T1000 (cell line): ENCODE results near the gene TRABD2B.
"Not testable (repeated sequence)": the region's sequence is repeated elsewhere in the genome, so short reads cannot be mapped to it uniquely, and the experiment has no call there.

Experiments
- DNase-seq: peaks from one replicate; lab custom pipeline; 2025; ENCODE audit warnings: mixed read lengths; lab: John Stamatoyannopoulos, UW

The TRABD2B gene

DNA sequence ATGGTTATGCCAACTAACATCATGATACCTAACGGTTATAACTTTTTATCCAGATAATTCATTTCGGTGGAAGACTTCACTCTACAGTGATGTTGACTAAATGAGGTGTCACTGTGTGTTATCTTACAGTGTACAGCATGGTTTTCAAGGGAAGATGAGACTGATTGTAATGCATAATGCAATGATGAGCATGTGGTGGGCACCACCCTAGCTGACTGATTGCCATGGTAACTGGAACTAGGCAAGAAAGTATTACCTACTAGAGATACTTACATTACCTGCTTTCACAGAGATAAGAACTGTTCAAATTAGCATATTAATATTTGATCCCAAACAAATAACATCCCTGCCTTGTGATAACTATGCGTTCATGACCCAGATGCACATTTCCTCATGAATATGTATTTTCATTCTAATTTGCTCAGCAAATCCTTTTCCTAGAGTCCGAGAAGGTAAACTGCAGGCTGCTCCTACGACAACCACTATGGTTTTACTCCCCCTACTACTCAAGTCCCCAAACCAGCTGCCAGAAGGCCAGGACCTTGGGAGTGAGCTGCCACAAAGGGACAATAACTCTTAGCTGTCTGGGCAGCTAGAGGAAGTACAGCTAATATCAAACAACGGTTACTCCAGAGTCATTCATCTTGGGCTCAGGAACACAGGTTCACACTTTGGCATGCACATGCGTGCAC, 29.2 kb downstream of the TRABD2B start:
- DNase-seq, result no peak

- no peak for DNase-seq
Measured at GRCh38 chr1:47965816-47966215, 31.4 kb downstream of the TRABD2B start.

- no peak for DNase-seq
Measured at GRCh38 chr1:47964636-47965035, 32.5 kb downstream of the TRABD2B start.

DNA sequence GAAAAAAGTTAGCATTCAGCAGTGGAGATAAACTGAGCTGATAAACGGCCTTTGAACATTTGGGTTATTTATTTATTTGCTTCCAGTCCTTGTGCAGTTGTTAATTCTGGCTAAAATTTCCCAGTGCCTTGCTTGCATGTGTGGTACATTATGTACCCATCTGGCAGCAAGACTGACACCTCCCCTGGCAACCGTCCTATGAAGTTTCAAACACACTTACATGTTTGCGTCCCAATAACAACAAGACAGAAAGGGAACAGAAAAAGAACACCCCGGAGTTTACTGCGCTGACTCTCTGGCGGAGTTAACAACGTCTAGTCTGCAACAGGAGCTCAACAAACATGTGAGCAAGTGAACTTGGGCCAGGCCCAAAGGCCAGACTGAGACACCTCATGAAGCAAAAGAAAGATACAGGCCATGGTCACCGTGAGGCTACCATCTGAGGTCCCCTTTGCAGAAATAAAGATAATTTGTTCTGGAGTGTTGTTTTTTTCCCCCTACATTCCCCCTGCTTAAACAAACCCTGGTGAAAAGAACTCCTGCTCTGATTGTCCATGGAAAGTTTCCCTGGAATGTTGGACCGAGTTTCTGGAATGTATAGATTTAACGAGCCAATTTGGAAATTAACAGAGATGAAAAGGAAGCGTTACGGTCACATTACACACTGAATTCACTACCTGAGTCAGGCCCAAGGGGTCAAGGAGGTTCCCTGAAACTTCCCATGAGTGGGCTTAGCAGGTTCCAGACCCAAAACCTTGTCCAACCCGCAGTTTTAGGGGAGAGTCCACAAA, 33.4 kb downstream of the TRABD2B start:
- no peak for DNase-seq

DNA sequence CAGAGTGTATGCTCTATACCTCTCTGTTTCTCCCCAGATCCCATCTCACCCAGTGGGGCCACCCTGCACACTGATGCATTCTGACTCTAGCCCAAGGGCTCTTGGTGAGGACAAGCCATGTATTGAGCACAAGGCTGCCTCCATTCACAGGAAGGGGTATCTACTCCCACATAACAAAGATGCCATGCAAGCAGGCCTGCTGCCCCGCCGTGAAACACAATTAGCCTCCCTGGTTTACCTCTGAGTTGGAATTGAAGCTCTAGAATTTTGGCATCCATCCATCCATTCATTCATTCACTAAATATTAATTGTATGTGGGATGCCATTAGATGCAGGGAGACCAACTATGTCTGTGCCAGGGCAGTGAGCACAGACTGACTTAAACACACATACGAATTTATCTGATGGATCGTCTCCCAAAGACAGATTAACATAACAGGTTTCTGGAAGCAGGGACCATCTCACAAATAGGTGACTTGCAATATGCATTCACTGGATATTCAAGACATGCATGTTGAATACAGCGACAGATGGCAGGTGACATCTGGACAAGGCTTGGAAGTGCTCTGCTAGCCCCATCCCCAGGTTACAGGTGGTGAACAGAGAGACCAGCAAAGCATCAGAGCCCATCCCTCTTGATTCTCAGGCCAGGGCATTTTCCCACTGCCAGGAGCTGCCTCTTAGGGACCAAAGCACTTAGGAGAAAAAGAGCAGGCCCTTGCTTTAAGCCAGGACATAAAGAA, 34.3 kb downstream of the TRABD2B start:
- no peak for DNase-seq

DNA sequence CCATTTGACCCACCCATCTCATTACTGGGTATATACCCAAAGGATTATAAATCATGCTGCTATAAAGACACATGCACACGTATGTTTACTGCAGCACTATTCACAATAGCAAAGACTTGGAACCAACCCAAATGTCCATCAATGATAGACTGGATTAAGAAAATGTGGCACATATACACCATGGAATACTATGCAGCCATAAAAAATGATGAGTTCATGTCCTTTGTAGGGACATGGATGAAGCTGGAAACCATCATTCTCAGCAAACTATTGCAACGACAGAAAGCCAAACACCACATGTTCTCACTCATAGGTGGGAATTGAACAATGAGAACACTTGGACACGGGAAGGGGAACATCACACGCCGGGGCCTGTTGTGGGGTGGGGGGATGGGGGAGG, 35.4 kb downstream of the TRABD2B start:
- not testable (repeated sequence) for DNase-seq

- not testable (repeated sequence) for DNase-seq
Measured at GRCh38 chr1:47956491-47956890, 40.7 kb downstream of the TRABD2B start.

DNA sequence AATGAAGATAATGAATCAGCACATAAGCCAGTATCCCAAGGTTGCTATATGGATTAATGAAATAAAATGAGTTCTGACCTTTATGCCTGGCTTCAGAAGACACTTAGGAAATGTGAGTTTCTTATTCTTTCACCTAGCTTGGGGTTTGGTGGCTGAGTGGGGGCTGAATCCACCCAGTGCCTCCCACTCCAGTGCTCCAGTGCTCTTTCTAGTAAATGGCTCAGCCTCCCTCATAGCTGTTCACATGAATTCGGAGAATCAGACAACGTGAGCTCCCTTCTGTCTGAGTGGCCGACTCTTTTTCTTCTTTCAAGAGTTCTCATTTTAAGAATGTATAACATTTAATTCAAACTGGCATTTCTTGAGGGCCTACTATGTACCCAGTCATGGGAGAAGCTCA, 43.5 kb downstream of the TRABD2B start:
- no peak for DNase-seq

GRCh38 chr1:47951545-47952235, 45.5 kb downstream of the TRABD2B start:
- no peak for DNase-seq

- no peak for DNase-seq
Measured at GRCh38 chr1:47951026-47951425, 46.2 kb downstream of the TRABD2B start.

GRCh38 chr1:47950471-47950870, 46.7 kb downstream of the TRABD2B start:
- DNase-seq, result no peak

DNA sequence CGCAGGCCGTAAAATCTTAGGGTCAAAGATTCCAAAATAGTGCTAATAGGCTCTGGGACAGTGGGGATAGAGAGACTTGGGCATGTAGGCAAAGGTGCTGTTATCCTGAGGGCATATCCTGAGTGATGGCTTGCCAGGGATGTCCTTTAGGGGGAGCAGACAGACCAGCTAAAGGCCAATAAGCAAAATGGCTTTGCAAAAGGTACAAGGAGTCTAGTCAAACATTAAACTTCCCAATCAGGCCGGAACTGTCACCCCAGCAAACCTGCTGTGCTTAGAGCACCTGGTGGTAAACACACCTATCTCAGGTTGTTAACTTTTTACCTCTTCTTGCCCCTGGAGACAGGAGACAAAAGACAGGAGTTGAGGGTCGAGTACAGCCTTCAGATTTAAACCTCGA, 49.1 kb downstream of the TRABD2B start:
- DNase-seq, result no peak

GRCh38 chr1:47947531-47947930, 49.7 kb downstream of the TRABD2B start:
- no peak for DNase-seq

- no peak for DNase-seq
Measured at GRCh38 chr1:47944561-47944960, 52.6 kb downstream of the TRABD2B start.

DNA sequence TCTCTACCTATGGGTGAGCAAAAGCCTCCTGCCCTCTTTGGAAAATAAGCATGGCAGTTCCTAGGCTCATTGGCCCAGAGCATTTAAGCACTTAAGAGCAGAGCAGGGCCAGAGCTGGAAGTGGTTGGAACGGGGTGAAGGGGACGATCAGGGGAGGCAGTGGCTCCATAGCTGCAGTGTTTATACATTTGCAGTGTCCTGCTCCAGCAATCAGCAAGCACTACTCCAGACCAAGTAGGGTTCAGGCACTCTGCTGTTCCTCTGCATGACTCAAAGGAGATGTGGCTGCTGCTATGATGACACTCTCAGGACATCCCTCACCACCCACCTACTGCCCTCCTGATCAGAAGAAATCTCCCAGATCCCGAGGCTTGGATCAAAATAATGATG, 55.0 kb downstream of the TRABD2B start:
- no peak for DNase-seq

- DNase-seq, result no peak
Measured at GRCh38 chr1:47941609-47942239, 55.5 kb downstream of the TRABD2B start.

DNA sequence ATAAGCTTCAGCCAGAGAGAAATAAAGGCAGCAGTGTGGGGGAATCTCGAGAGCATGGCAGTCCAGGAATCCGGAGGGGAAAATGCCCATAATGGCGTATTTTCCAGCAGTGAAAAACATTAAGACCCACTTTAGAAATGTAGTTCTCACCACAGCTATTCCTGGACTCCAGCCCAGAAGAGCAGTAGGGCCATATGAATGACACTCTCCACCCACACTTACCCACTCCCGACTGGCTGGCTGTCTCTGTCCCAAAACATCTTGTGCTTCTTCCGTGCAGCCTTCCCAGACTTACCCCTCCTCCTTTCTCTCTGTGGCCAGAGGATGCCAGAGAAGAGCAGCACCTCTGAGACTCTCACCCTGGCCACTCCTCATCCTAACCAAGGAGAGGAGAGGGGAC, 56.4 kb downstream of the TRABD2B start:
- DNase-seq, result no peak

GRCh38 chr1:47940326-47940725, 56.9 kb downstream of the TRABD2B start:
- DNase-seq, result no peak

DNA sequence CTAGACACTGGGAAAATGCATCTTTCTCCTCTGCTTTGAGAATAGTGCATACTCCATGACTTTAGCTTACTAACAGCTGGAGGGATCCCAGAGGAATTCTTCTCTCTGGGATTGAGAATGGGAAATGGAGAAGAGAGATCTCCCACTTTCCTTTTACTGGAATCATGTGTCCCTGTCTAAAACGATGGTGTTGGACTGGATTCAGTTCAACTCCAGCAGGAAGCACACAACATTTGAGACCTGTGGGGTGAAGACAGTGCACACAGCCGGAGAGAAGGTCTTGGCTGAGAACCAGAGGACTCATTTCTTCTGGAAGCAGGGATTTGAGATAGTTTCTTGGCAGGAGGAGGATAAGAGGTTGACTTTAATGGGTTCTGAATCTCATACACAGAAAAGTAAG, 58.7 kb downstream of the TRABD2B start:
- DNase-seq, result no peak

- no peak for DNase-seq
Measured at GRCh38 chr1:47937586-47938254, 59.5 kb downstream of the TRABD2B start.

- no peak for DNase-seq
Measured at GRCh38 chr1:47936916-47937551, 60.2 kb downstream of the TRABD2B start.
